Liver (tissue), 9 donors: ENCODE data around the gene RSL24D1. TPM values are rescaled to one million over a fixed set of nuclear protein-coding genes. Genes with fewer than 3 reads are reported as not detected.
"Not testable (repeated sequence)": the region's sequence is repeated elsewhere in the genome, so short reads cannot be mapped to it uniquely, and the experiment has no call there.

ENCODE experiments used
- DNase-seq: peaks from one replicate; pipeline ENCODE4 v3.0.0-alpha.2; 2017; ENCODE audit warnings: low spot score
- H3K27ac ChIP-seq, 2 donors: one replicate each; pipeline ENCODE4 v1.7.0; 2013; ENCODE audit warnings: inconsistent platforms in 2 of 2, low read length in 2 of 2, control low read depth in 1 of 2, low read depth in 1 of 2, mild to moderate bottlenecking in 1 of 2
- H3K27me3 ChIP-seq, 4 donors: one replicate each; pipeline versions ENCODE4 v1.6.1 to v1.7.0; 2013; ENCODE audit warnings: low read length in 3 of 4, inconsistent platforms in 1 of 4, mild to moderate bottlenecking in 1 of 4, moderate library complexity in 1 of 4; ENCODE audit not compliant: control insufficient read depth in 4 of 4, insufficient read depth in 4 of 4
- H3K36me3 ChIP-seq, 4 donors: one replicate each; pipeline versions ENCODE4 v1.6.1 to v1.7.0; 2013; ENCODE audit warnings: low read length in 3 of 4, mild to moderate bottlenecking in 3 of 4, low read depth in 1 of 4, moderate library complexity in 1 of 4; ENCODE audit not compliant: control insufficient read depth in 4 of 4, insufficient read depth in 3 of 4
- H3K4me1 ChIP-seq, 4 donors: one replicate each; pipeline versions ENCODE4 v1.6.1 to v1.7.0; 2013; ENCODE audit warnings: low read length in 3 of 4, mild to moderate bottlenecking in 3 of 4, moderate library complexity in 1 of 4; ENCODE audit not compliant: control insufficient read depth in 4 of 4, insufficient read depth in 4 of 4
- H3K4me3 ChIP-seq, 3 donors: one replicate each; pipeline versions ENCODE4 v1.6.1 to v1.7.0; 2013; ENCODE audit warnings: low read length in 3 of 3, control low read depth in 1 of 3, low read depth in 1 of 3, mild to moderate bottlenecking in 1 of 3
- H3K9ac ChIP-seq, 2 donors: one replicate each; pipeline ENCODE4 v1.7.0; 2013; ENCODE audit warnings: low read length in 2 of 2, mild to moderate bottlenecking in 2 of 2, moderate library complexity in 2 of 2, control low read depth in 1 of 2, low read depth in 1 of 2
- H3K9me3 ChIP-seq, 4 donors: one replicate each; pipeline versions ENCODE4 v1.6.1 to v1.7.0; 2013; ENCODE audit warnings: low read length in 3 of 4; ENCODE audit not compliant: control insufficient read depth in 4 of 4
- ATF3 ChIP-seq: IDR thresholded peaks from 2 replicates; pipeline ENCODE4 v1.6.1; 2016; ENCODE audit warnings: antibody characterized with exemption
- EGR1 ChIP-seq, 2 donors: IDR thresholded peaks; 2 replicates each; pipeline ENCODE4 v1.6.1; 2016 to 2018; ENCODE audit warnings: antibody characterized with exemption in 2 of 2, low read depth in 2 of 2
- FOXA1 ChIP-seq: IDR thresholded peaks from 2 replicates; pipeline ENCODE4 v1.6.1; 2016; ENCODE audit warnings: antibody characterized with exemption
- FOXA2 ChIP-seq: IDR thresholded peaks from 2 replicates; pipeline ENCODE4 v1.6.1; 2016; ENCODE audit warnings: antibody characterized with exemption
- GABPA ChIP-seq, 2 donors: IDR thresholded peaks in 1 of 2; conservative IDR thresholded peaks in 1 of 2; 2 replicates each; pipeline ENCODE4 v1.6.1; 2016; ENCODE audit warnings: antibody characterized with exemption in 2 of 2, mild to moderate bottlenecking in 1 of 2, moderate library complexity in 1 of 2
- HNF4A ChIP-seq, 2 donors: conservative IDR thresholded peaks; 2 replicates each; pipeline ENCODE4 v1.6.1; 2016; ENCODE audit warnings: antibody characterized with exemption in 2 of 2, mild to moderate bottlenecking in 2 of 2
- HNF4G ChIP-seq: IDR thresholded peaks from 2 replicates; pipeline ENCODE4 v1.6.1; 2016; ENCODE audit warnings: antibody characterized with exemption
- JUND ChIP-seq, 2 donors: IDR thresholded peaks; 2 replicates each; pipeline ENCODE4 v1.6.1; 2016; ENCODE audit warnings: antibody characterized with exemption in 2 of 2
- MAX ChIP-seq: IDR thresholded peaks from 2 replicates; pipeline ENCODE4 v1.6.1; 2016; ENCODE audit warnings: antibody characterized with exemption
- RAD21 ChIP-seq, 2 donors: IDR thresholded peaks; 2 replicates each; pipeline ENCODE4 v1.6.1; 2016; ENCODE audit warnings: antibody characterized with exemption in 2 of 2, mild to moderate bottlenecking in 2 of 2
- REST ChIP-seq: IDR thresholded peaks from 2 replicates; pipeline ENCODE4 v1.6.1; 2016; ENCODE audit warnings: antibody characterized with exemption, mild to moderate bottlenecking
- RXRA ChIP-seq, 2 donors: IDR thresholded peaks; 2 replicates each; pipeline ENCODE4 v1.6.1; 2017 to 2018; ENCODE audit warnings: antibody characterized with exemption in 2 of 2, mild to moderate bottlenecking in 1 of 2
- SP1 ChIP-seq: IDR thresholded peaks from 2 replicates; pipeline ENCODE4 v1.6.1; 2018; ENCODE audit warnings: antibody characterized with exemption, mild to moderate bottlenecking
- YY1 ChIP-seq: IDR thresholded peaks from 2 replicates; pipeline ENCODE4 v1.6.1; 2016; ENCODE audit warnings: antibody characterized with exemption, mild to moderate bottlenecking
- ZBTB33 ChIP-seq: IDR thresholded peaks from 2 replicates; pipeline ENCODE4 v1.6.1; 2016; ENCODE audit warnings: antibody characterized with exemption
- WGBS: extraction: QIAGEN DNeasy Blood & Tissue Kit; methylation state at CpG from one replicate; pipeline ENCODE4 v1.1.7; 2013; 5-methylcytosine and 5-hydroxymethylcytosine counted together
- polyA plus RNA-seq, 2 donors: library from polyadenylated mRNA; stranded (reverse) in 1 of 2; unstranded in 1 of 2; fragments of 200-250 nt in 1 of 2; fragments of >200 nt in 1 of 2; fragmentation: Nextera tagmentation in 1 of 2; extraction: Ambion mirVana in 1 of 2; gene quantifications; one replicate each; pipeline versions ENCODE4 v1.2.1 to v1.2.3, GENCODE V29; 2013 to 2015
- total RNA-seq, 2 donors: library from RNA; depleted of rRNA; stranded (reverse); fragments of >200 nt; gene quantifications; one replicate each; pipeline ENCODE4 v1.2.3, GENCODE V29; 2014
- donor health status: healthy.
- donor health status: healthy.
- donor health status: healthy.
- donor health status: healthy.
- donor health status: healthy.

The RSL24D1 gene
- total and polyA plus RNA-seq, 4 donors = 13.3 to 33.3 (median 23.2) TPM

DNA sequence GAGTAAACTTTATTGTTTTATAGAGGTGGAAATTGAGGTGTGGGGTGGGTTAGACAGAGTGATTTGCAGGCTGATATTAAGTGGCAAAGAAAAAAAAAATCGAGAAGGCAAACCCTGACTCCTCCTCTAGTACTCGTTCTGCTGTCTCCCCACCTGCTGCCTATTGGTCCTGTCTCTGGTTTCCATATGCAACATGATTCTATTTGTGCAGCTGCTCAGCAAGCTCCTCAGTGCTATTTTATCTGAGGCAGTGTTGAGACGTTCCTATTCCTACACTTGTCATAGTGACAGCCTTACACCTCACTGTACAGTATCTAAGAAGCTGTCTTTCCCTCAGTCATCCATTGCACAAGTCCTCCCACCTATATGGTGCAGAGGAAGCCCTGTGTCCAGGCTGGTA lies 45.1 kb downstream of the RSL24D1 start:
- Histone ChIP-seq H3K27me3 (no peaks in the 10 kb centered on the region), H3K4me3 (no peak overlapping the region), H3K4me1 (no peaks in the 10 kb centered on the region), H3K36me3 (no peaks in the 10 kb centered on the region), H3K9ac (no peak overlapping the region), H3K9me3 (no peaks in the 10 kb centered on the region), H3K27ac (no peak overlapping the region)
- no peak for TF ChIP-seq MAX
- TF ChIP-seq FOXA1 = no peak
- TF ChIP-seq HNF4A (conservative IDR thresholded peaks at IDR 0.05) = no peak
- TF ChIP-seq GABPA (IDR thresholded peaks at IDR 0.05 in 1 of 2, conservative IDR thresholded peaks at IDR 0.05 in 1 of 2) = no peak
- no peak for TF ChIP-seq ATF3
- no peak for TF ChIP-seq ZBTB33
- TF ChIP-seq YY1 = no peak
- TF ChIP-seq REST = no peak
- no peak for TF ChIP-seq EGR1 (IDR thresholded peaks at IDR 0.05; ENCODE audit: low read depth in 2 of 2)
- TF ChIP-seq SP1 = no peak
- no peak for TF ChIP-seq HNF4G
- TF ChIP-seq FOXA2 = no peak
- 48% methylated on average over 3 of the region's 3 CpGs for WGBS
- DNase-seq = no peak

GRCh38 chr15:55143132-55143531 lies 53.6 kb downstream of the RSL24D1 start:
- not testable (repeated sequence) for DNase-seq, H3K27me3 ChIP-seq, H3K9me3 ChIP-seq, H3K4me3 ChIP-seq, H3K27ac ChIP-seq, H3K4me1 ChIP-seq, H3K9ac ChIP-seq, H3K36me3 ChIP-seq
- WGBS = 83% methylated on average over 8 of the region's 8 CpGs

- Histone ChIP-seq H3K4me1 (no peaks in the 10 kb centered on the region), H3K27me3 (no peaks in the 10 kb centered on the region), H3K9ac (no peak overlapping the region), H3K4me3 (no peak overlapping the region), H3K27ac (no peak overlapping the region), H3K36me3 (no peaks in the 10 kb centered on the region), H3K9me3 (peaks cover 0 to 2% (median 0%) of the 10 kb centered on the region in 4 donors)
- TF ChIP-seq RAD21 (IDR thresholded peaks at IDR 0.05) (no peak), EGR1 (IDR thresholded peaks at IDR 0.05; ENCODE audit: low read depth in 2 of 2) (no peak), JUND (IDR thresholded peaks at IDR 0.05) (no peak), YY1 (no peak), RXRA (IDR thresholded peaks at IDR 0.05) (no peak)
- WGBS = 79% methylated on average over 2 of the region's 2 CpGs
- DNase-seq = no peak
Measured at GRCh38 chr15:55133972-55134371, 62.8 kb downstream of the RSL24D1 start.
